AG09319 (cell line): ENCODE measurements around the gene PIK3R3.

Source experiments
- DNase-seq: peaks from one replicate; pipeline ENCODE4 v3.0.0-alpha.2; 2010; ENCODE audit warnings: low read depth; ENCODE audit errors: extremely low read depth
- TF ChIP-seq, protein P1 (sequence below): IDR thresholded peaks from 2 replicates; pipeline ENCODE4 v1.5.1; 2011; ENCODE audit warnings: low read depth, mild to moderate bottlenecking, inconsistent platforms, low read length, moderate library complexity

Gene PIK3R3

DNA sequence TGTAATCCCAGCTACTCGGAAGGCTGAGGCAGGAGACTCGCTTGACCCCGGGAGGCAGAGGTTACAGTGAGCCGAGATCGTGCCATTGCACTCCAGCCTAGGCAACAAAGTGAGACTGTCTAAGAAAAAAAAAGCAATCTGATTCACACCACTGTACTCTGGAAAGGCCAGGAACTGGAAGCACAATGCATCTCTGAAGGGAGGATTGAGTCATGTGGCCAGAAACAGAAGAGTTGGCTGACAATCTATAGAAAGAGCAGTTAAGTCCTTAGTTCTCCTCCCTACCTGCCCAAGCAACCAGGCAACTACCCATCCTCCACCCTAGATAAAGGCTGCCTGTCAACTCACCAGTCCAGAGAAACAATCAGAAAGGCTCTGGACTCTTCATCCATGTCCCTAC, 45.9 kb downstream of the PIK3R3 start:
- TF ChIP-seq, protein P1, sequence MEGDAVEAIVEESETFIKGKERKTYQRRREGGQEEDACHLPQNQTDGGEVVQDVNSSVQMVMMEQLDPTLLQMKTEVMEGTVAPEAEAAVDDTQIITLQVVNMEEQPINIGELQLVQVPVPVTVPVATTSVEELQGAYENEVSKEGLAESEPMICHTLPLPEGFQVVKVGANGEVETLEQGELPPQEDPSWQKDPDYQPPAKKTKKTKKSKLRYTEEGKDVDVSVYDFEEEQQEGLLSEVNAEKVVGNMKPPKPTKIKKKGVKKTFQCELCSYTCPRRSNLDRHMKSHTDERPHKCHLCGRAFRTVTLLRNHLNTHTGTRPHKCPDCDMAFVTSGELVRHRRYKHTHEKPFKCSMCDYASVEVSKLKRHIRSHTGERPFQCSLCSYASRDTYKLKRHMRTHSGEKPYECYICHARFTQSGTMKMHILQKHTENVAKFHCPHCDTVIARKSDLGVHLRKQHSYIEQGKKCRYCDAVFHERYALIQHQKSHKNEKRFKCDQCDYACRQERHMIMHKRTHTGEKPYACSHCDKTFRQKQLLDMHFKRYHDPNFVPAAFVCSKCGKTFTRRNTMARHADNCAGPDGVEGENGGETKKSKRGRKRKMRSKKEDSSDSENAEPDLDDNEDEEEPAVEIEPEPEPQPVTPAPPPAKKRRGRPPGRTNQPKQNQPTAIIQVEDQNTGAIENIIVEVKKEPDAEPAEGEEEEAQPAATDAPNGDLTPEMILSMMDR: no peak
- DNase-seq: no peak

DNA sequence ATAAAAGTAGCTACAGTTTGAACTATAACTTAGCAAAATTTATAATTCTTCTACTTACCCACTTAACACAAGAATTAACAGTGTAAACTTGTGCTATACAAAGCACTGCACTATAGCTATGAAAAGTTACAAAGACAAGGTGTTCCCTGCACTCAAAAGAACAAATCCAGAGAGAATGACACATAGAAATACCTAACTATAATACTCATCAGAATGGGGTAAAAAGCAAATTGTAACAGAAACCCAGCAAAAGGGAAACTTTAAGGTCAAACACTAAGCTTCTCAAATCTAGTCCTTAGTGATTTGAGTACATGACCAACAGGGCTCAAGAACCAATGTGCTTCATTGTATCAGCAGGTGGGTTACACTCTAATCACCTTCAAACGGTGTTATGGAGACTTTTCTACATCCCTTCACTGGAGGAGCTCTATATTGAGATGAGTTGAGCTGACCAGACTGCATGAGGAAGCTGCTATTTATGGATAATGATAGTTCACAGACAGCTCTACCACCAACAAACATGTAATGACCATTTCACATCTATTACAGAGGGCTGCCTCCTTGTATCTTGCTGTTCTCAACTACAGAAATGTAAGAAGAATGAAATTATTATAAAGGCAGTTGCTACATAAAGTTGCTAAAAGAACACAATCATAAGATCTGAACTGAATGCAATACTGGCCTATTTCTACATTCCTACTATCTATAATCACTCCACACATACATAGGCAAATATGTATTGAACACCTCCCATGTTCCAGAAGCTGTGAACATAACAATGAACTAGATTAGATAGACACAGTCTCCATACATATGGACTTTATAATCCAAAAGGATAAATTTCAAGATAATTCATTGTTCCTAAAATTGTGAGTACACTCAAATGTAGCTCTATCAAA, 47.6 kb downstream of the PIK3R3 start:
- TF ChIP-seq, protein P1: no peak
- no peak for DNase-seq

DNA sequence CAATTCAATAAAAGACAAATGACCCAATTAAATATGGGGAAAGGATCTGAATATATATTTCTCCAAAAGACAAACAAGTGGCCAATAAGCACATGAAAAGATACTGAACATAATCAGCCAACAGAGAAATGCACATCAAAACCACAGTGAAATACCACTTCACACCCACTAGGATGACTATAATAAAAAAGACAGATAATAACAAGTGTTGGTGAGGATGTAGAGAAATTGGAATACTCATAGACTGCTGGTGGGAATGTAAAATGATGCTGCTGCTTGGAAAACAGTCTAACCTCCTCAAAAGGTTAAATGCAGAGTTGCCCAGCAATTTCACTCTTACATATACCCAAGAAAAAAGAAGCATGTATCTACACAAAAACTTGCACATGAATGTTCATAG, 48.9 kb downstream of the PIK3R3 start:
- TF ChIP-seq, protein P1: no peak
- no peak for DNase-seq

DNA sequence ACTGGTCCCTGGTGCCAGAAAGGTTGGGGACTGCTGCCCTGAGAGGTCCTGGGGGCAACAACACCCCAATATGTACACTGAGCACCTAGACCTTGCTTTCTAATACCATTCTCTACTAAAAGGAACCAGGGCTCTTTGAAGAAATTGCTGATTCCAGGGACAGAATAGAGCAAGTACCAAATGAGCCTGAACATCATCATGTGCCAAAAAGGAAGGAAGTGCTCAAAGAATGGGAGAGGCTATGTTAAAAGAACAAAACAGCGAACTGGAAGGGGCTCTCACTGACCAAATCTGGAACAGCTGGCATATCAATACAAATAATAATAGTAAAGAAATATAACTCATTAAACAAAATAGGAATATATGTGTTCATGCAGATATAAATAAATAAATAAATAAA, 50.8 kb downstream of the PIK3R3 start:
- no peak for DNase-seq
- TF ChIP-seq, protein P1: no peak

DNA sequence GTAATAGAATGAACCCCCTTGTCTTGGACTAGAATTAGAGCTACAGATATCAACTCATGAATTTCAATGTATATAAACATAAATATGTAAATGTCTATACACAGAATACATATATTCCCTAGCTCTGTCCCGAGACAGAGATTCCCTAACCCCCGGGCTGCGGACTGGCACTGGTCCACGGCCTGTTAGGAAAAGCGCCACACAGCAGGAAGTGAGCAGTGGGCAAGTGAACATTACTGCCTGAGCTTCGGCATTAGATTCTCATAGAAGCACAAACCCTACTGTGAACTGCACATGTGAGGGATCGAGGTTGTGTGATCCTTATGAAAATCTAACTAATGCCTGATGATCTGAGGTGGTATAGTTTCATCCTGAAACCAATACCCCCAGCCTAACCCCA, 51.2 kb downstream of the PIK3R3 start:
- no peak for DNase-seq

DNA sequence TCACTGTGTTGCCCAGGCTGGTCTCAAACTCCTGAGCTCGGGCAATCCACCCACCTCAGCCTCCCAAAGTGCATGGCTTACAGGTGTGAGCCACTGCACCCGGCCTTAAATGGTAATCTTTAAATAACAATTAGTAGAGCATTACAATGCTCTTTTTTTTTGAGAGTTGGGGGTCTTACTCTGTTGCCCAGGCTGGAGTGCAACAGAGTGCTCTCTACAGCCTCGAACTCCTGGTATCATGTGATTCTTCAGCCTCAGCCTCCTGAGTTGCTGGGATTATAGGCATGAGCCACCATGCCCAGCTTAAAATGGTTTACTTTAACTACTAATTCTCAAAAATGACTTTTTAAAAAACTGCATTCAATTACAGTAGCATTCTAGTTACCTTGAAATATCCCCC, 52.2 kb downstream of the PIK3R3 start:
- TF ChIP-seq, protein P1: no peak
- DNase-seq: no peak

More for the DNA sequence above, 51.2 kb downstream of the PIK3R3 start:
- TF ChIP-seq, protein P1: no peak

DNA sequence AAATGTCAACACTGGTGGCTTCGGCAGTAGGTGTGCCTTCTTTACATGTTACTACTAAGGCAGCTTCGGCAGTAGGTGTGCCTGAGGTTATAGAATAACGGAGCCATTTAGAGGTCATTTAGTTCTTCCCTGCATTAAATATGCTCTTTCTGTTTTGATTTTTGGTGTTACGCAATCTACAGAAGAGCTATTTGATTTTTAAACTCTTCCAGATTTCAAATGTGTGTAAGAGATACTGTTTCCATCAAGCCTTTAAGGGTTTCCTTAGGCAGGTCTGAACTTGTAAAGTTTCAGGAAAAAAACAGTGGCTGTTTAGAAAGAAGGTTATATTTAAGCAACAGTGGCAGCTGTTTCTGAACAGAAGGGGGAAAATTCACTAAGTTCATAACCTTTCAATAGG, 54.8 kb downstream of the PIK3R3 start:
- TF ChIP-seq, protein P1: no peak
- peak; percentile 3 for DNase-seq
